HG03025 (cell line): Measurements from ENCODE around the gene NXPE1.
"Not testable (repeated sequence)": the region's sequence is repeated elsewhere in the genome, so short reads cannot be mapped to it uniquely, and the experiment has no call there.

Experiments
- ATAC-seq: cut with Tn5 transposase; IDR thresholded peaks from one replicate; pipeline ENCODE4 v1.9.1; 2021; ENCODE audit warnings: mild to moderate bottlenecking, moderate library complexity; ENCODE audit not compliant: unreplicated experiment, low FRiP score

NXPE1 gene

DNA sequence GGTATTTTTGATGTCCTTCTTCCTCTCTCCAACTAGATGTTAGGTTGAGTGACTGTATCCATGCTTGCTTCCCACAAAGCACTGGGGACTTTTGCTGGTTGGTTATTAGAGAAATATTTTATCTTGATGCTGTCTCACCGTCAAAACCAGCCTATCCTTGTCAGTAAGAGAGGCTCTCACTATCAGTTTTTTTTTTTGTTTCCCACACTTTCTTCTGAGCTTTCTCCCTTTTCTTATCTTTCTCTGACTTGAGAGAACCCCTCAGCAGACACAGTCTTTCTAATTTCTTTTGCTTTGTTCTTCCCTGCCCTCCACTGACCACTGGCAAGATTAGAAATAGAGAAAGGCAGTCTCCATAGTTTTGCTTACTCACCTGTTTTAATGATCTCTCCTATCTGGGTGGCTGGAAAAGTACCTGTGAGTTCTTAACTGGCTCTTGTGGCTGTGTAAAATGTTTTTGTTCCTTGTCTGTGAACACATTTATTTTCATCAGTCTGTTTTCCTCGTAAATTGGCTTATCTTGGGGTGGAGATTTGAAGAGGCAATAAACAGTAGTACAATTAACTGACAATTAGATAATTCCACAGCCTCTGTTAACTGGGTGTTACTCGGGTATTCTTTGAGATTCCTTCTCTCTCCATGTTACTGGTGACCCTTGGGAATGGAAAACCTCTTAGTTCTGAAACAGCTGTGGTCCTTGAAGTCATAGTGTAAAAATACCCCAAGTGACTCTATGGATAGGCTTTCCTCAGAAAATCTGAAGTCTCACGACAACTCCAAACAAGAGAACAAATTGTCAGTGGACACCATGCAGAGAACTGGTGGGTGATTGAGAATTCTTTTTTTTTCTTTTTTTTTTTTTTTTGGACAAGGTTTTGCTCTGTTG, at the start of gene NXPE1:
NXPE1 (minus strand) TSS at position 457 of the 886 bp plus-strand sequence. CDS start 8,680 bp downstream, outside the sequence.
- no peak for ATAC-seq

DNA sequence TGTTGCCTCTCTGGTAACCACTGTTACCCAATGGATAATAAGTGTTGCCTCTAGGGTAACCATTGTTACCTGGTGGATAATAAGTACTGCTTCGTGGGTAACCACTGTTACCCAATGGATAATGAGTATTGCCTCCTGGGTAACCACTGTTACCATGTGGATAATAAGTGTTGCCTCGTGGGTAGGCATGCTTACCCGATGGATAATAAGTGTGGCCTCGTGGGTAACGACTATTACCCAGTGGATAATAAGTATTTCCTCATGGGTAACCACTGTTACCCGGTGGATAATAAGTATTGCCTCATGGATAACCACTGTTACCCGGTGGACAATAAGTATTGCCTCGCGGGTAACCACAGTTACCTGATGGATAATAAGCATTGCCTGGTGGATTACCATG, 49.7 kb upstream of the NXPE1 start:
- no peak for ATAC-seq

DNA sequence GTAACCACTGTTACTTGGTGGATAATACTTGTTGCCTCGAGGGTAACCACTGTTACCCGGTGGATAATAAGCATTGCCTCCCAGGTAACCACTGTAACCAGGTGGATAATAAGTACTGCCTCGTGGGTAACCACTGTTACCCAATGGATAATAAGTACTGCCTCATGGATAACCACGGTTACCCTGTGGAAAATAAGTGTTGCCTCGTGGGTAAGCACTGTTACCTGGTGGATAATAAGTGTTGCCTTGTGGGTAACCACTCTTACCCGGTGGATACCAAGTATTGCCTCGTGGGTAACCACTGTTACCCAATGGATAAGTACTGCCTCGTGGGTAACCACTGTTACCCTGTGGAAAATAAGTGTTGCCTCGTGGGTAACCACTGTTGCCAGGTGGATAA, 48.9 kb upstream of the NXPE1 start:
- ATAC-seq = not testable (repeated sequence)

DNA sequence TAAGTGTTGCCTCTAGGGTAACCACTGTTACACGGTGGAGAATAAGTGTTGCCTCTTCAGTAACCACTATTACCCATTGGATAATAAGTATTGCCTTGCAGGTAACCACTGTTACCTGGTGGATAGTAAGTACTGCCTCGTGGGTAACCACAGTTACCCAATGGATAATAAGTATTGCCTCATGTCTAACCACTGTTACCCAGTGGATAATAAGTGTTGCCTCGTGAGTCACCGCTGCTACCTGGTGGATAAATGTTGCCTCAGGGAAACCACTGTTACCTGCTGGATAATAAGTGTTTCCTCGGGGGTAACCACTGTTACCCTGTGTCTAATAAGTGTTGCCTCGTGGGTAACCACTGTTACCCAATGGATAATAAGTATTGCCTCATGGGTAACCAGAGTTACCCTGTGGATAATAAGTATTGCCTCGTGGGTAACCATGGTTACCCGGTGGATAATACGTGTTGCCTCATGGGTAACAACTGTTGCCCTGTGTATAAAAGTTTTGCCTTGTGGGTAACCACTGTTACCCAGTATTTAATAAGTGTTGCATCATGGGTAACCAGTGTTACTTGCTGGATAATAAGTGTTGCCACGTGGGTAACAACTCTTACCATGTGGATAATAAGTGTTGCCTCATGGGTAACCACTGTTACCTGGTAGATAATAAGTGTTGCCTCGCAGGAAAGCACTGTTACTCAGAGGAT, 48.2 kb upstream of the NXPE1 start:
- no peak for ATAC-seq

DNA sequence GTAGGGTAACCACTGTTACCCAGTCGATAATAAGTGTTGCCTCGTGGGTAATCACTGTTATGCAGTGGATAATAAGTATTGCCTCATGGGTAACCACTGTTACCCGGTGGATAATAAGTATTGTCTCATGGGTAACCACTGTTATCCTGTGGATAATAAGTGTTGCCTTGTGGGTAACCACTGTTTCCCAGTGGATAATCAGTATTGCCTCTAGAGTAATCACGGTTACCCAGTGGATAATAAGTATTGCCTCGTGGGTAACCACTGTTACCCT, 47.1 kb upstream of the NXPE1 start:
- not testable (repeated sequence) for ATAC-seq

DNA sequence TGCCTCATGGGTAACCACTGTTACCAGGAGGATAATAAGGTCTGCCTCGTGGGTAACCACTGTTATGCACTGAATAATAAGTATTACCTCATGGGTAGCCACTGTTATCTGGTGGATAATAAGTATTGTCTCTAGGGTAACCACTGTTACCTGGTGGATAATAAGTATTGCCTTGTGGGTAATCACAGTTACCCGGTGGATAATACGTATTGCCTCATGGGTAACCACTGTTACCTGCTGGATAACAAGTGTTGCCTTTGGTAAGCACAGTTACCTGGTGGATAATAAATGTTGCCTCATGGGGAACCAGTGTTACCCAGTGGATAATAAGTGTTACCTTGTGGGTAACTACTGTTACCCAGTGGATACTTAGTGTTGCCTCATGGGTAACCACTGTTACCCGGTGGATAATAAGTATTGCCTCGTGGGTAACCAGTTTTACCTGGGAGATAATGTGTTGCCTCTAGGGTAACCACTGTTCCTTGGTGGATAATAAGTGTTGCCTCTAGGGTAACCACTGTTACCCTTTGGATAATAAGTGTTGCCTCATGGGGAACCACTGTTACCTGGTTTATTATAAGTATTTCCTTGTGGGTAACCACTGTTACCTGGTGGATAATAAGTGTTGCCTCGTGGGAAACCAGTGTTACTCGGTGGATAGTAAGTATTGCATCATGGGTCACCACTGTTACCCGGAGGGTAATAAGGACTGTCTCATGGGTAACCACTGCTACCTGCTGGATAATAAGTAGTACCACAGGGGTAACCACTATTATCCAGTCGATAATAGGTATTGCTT, 46.5 kb upstream of the NXPE1 start:
- no peak for ATAC-seq

DNA sequence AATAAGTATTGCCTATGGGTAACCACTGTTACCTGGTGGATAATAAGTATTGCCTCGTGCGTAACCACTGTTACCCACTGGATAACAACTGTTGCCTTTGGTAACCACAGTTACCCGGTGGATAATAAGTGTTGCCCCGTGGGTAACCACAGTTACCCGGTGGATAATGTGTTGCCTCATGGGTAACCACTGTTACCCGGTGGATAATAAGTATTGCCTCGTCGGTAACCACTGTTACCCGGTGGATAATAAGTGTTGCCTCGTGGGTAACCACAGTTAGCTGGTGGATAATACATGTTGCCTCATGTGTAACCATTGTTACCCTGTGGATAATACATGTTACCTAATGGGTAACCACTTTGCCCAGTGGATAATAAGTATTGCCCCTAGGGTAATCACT, 45.7 kb upstream of the NXPE1 start:
- no peak for ATAC-seq

DNA sequence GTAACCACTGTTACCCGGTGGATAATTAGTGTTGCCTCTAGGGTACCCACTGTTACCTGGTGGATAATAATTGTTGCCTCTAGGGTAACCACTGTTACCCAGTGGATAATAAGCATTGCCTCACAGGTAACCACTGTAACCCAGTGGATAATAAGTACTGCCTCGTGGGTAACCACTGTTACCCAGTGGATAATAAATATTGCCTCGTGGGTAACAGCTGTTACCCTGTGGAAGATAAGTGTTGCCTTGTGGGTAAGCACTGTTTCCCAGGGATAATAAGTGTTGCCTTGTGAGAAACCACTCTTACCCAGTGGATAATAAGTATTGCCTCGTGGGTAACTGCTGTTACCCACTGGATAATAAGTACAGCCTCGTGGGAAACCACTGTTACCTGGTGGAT, 45.2 kb upstream of the NXPE1 start:
- no peak for ATAC-seq

DNA sequence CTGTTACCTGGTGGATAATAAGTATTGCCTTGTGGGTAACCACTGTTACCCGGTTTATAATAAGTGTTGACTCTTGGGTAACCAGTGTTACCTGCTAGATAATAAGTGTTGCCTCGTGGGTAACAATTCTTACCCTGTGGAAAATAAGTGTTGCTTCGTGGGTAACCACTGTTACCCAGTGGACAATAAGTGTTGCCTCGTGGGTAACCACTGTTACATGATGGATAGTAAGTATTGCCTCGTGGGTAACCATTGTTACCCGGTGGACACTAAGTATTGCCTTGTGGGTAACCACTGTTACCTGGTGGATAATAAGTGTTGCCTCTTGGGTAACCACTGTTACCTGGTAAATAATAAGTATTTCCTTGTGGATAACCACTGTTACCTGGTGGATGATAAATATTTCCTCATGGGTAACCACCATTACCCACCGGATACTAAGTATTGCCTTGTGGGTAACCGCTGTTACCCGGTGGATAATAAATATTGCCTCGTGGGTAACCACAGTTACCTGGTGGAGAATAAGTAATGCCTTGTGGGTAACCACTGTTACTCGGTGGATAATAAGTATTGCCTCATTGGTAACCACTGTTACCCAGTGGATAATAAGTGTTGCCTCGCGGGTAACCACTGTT, 44.6 kb upstream of the NXPE1 start:
- no peak for ATAC-seq

DNA sequence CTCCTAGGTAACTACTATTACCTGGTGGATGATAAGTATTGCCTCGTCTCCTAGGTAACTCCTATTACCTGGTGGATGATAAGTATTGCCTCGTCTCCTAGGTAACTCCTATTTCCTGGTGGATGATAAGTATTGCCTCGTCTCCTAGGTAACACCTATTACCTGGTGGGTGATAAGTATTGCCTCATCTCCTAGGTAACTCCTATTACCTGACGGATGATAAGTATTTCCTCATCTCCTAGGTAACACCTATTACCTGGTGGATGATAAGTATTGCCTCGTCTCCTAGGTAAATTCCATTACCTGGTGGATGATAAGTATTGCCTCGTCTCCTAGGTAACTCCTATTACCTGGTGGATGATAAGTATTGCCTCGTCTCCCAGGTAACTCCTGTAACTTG, 43.5 kb upstream of the NXPE1 start:
- not testable (repeated sequence) for ATAC-seq

DNA sequence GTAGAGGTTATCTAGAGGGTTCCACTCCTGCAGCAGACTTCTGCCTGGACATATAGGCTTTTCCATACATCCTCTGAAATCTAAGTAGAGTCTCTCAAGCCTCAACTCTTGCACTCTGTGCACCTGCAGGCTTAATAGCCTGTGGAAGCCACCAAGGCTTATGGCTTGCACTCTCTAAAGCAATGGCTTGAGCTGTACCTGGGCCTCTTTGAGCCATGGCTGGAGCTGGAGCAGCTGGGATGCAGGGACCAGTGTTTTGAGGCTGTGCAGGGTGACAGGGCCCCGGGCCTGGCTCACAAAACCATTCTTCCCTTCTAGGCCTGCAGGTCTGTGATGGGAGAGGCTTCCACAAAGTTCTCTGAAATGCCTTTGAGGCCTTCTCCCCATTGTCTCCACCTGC, 38.8 kb upstream of the NXPE1 start:
- no peak for ATAC-seq

DNA sequence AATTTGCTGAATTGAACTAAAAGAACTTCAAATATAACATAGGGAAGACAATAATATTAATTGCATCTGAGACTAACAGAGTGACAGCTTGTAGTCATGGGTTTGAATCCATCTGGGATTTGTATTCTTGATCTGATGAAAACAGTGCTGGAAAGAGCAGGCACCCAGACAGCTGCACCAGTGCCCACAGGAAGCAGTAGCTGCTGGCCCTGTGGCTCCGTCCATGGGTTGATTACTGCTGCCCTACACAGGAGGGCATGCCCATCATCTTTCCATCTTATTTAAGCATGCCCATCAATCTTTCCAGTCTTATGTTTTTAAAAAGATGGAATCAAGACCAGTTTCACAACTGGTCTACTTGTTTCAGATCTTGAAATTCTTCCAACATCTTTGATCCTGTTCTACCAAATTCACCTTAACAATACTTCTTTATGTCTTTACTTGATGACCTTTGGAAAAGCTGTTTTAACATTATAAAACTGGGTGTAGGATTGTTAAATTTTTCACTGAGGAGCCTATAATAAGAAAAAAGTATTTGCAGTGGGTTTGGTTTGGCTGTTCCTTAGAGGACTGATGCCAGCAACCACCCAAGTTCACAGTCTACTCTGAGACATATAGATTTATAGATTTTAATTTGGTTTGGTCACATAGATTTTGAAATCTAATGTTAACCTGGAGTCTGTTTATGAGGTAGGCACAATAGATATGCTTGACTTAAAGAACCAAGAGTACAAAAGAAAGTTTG, 36.7 kb upstream of the NXPE1 start:
- no peak for ATAC-seq

DNA sequence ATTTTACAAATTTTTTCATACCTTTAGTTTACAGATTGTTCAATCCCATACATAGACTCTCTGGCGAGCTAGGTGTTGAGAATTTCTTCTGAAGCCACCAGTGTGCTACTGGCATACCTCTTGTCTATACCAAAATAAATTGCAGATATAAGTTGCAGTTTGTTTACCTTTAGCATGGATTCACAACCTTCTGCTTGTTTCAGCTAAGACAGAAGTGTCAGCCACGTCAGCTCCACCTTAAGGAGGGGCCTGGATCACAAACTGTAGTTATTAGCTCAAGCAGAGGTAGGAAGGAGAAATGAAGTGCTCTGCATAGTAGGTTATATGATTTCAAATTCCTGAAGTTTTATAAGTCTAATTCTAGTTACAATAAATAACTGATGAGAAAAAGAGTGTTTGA, 35.9 kb upstream of the NXPE1 start, which contains the start of gene NXPE4:
NXPE4 (minus strand) TSS at position 216 of the 400 bp plus-strand sequence. CDS start 1,027 bp downstream, outside the sequence.
- no peak for ATAC-seq

DNA sequence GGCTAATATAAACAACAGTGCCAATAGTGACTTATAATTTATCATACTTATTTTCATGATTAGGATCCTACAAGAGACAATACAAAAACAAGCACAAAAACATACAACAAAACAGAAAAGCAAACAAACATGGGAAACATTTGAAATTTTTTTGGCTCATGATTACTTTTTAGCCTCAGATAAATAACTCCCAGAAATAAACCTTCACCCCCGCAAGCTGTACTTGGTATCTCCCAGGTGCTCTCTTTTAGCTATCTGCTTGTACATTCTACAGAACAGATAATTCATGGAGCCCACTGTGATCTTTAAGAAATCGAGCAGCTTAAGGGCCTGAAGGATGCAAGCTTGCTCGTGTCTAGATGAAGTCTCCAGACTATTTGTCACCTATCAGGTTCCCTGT, 35.0 kb upstream of the NXPE1 start:
- ATAC-seq = no peak

DNA sequence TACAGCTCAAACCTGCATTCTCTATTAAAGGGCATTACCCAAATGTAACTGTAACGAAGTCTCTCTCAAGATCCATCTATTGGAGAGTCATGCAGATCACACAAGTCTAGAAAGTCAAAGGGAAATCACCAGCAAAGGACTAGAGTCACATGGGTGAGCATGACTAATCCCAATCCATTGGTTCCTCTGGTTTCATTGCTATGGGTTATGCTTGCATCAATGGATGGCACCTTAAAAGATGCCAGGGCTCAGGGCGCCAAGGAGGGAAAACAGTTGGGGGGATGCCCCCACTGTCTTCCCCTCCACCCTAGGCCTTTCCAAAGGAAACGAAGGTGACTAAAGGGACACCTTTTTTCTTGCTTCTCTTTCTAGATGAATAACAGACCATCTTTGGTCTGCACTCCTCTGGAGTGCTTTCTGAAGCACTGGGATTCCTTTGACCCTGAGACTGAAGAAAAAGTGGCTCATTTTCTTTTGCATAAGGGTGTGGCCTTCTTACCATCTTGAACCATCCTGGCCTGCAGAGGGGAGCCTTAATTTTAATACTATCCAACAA, 27.8 kb upstream of the NXPE1 start:
- ATAC-seq = no peak

DNA sequence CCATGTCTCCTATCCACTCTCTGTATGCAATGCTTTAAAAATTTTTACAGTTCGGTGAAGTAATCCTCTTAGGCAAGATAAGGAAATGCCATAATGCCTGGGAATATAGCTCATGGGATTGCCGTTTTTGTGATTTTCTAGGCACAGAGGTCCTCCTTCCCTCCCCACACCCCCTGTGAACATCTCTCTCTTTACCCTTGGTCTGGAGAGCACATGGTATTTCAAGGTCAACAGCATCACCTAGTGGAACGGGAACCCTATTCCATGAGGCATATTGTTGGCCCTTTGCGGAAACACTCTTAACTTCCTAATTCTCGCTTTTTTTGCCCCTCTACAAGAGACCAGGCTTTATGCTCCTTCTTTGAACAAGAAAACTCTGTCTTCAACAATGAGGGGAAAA, 27.1 kb upstream of the NXPE1 start:
- ATAC-seq = no peak

DNA sequence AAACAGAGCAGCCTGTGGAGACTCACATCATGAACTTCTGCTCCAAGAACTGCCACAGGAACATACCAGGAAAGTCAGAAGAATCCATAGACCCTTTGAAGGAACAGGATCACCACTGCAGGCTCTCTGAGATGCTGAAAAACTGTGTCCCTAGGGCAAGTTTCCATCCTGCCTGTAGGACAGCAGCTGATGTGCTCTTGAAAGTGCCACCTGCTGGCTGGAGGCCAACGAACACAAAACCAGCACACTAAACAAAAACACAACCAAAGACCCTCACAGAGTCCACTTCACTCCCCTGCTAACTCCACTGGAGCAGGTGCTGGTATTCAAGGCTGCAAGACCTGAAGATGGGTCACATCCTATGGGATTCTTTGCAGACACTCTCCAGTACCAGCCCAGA, 12.0 kb upstream of the NXPE1 start:
- no peak for ATAC-seq

DNA sequence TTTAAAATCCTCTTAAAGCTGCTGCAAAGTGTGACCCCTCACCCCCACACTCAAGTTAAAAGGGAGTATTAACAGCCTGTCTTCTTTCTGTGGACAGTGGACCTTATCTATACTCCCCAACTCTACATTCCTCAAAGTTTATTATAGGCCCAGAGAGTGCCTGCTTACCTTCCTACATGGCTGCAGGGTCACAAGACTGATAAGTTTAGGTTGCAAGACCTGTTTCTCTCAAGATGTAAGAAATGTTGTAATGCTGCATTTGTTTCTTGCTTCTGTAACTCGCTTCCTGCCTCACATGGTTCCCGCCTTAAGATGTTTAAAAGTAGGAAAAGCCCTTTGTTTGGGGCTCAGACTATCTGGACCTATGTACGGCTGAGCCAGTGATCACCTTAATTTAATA, 10.1 kb upstream of the NXPE1 start:
- ATAC-seq = no peak

DNA sequence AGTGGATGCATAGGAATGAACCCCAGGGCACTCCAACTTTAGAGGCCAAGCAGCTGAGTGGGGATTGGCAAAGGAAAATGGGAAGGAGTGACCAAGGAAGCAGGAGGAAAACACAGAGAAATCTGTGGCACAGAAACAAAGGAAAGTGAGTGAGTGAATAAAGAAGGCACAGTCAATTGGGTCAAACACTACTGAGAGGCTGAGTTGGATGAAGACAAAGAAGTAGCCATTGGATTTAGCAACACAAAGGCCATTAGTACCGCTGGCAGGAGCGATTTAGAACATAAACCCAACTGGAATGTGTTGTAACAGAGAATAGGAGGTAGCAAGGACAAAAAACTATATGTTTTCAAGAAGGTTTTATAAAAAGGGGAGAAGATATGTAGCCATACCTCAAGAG, 6.6 kb upstream of the NXPE1 start:
- no peak for ATAC-seq

DNA sequence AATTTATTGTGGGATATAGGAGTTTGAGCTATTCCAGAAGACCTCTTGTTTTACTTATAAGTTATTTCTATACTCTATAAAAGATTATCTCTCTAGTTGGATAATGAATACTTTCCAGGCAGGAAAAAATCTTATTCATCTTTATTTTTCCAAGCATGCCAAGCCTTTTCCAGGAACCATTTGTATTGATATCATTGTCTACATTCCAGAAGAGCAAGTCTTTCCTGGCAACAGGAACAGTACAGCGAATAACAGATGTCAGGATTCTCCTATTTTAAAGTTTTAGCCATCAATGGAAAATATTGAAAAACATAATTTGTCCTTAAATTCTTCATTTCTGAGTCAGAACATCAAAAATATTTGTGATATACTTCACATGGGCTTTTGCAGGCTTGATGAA, 5.2 kb upstream of the NXPE1 start:
- ATAC-seq = no peak
